Cardiac muscle cell (in vitro differentiated cells and primary cell): Measurements from ENCODE around the gene NAXE. TPM values are rescaled to one million over a fixed set of nuclear protein-coding genes. Genes with fewer than 3 reads are reported as not detected.

ENCODE experiments used
- DNase-seq, 2 donors: peaks; one replicate each; pipeline versions ENCODE4 v3.0.0 to v3.0.0-alpha.2; 2010 to 2017; ENCODE audit warnings: low read depth in 1 of 2, low spot score in 1 of 2
- H3K27ac ChIP-seq: fragments of 200-600 bp; sonication (generic); 2 replicates; pipeline ENCODE4 v1.5.1; 2016
- H3K27me3 ChIP-seq: fragments of 200-600 bp; sonication (generic); 2 replicates; pipeline ENCODE4 v1.6.0; 2016; ENCODE audit warnings: control low read depth
- H3K36me3 ChIP-seq: fragments of 200-600 bp; sonication (generic); 2 replicates; pipeline ENCODE4 v1.5.1; 2016; ENCODE audit warnings: control low read depth
- H3K4me1 ChIP-seq: fragments of 200-600 bp; sonication (generic); 2 replicates; pipeline ENCODE4 v1.8.1; 2017; ENCODE audit warnings: low read depth, mild to moderate bottlenecking, mixed run types
- H3K4me3 ChIP-seq: fragments of 200-600 bp; sonication (generic); 2 replicates; pipeline ENCODE4 v1.5.1; 2016; ENCODE audit warnings: mild to moderate bottlenecking
- H3K9me3 ChIP-seq: fragments of 200-600 bp; sonication (generic); 2 replicates; pipeline ENCODE4 v1.5.1; 2017; ENCODE audit warnings: low read depth, mild to moderate bottlenecking, control low read depth
- polyA plus RNA-seq: library from polyadenylated mRNA; unstranded; fragments of >200 nt; fragmentation: Nextera tagmentation; extraction: Ambion mirVana; gene quantifications from 2 replicates; pipeline ENCODE4 v1.2.1, GENCODE V29; 2016
- total RNA-seq: library from RNA; depleted of rRNA; stranded (reverse); fragments of >200 nt; gene quantifications from 2 replicates; pipeline ENCODE4 v1.2.3, GENCODE V29; 2016
- TF ChIP-seq, protein P1 (sequence below): IDR thresholded peaks from 2 replicates; pipeline ENCODE4 v1.5.1; 2012; ENCODE audit warnings: low read depth, mild to moderate bottlenecking, low read length

Gene NAXE
- total and polyA plus RNA-seq, 2 experiments from 2014 or later = 130 to 166 TPM

DNA sequence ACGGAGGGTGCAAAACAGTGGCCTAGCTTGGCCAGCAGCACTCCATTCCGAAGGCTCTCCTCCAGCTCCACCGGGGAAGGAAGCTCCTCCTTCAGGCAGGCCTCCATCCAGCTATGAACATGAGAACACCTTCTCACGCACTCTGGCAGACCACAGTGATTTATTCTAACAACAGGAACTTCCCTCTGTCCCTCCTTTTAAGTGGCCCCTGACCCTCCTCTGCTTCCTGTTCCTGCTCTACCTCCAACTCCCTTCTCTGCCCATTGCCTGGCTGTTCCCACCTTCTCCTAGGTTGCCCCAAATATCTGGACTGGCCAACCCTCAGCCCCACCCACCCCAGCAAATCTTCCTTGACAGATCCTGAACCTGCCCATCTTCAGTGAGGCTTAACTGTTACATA is 25.1 kb upstream of the NAXE start:
- Histone ChIP-seq H3K4me3 (no peak overlapping the region), H3K27ac (no peak overlapping the region), H3K27me3 (no peaks in the 10 kb centered on the region), H3K9me3 (no peaks in the 10 kb centered on the region), H3K36me3 (no peaks in the 10 kb centered on the region), H3K4me1 (no peaks in the 10 kb centered on the region)
- TF ChIP-seq, protein P1, sequence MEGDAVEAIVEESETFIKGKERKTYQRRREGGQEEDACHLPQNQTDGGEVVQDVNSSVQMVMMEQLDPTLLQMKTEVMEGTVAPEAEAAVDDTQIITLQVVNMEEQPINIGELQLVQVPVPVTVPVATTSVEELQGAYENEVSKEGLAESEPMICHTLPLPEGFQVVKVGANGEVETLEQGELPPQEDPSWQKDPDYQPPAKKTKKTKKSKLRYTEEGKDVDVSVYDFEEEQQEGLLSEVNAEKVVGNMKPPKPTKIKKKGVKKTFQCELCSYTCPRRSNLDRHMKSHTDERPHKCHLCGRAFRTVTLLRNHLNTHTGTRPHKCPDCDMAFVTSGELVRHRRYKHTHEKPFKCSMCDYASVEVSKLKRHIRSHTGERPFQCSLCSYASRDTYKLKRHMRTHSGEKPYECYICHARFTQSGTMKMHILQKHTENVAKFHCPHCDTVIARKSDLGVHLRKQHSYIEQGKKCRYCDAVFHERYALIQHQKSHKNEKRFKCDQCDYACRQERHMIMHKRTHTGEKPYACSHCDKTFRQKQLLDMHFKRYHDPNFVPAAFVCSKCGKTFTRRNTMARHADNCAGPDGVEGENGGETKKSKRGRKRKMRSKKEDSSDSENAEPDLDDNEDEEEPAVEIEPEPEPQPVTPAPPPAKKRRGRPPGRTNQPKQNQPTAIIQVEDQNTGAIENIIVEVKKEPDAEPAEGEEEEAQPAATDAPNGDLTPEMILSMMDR = no peak
- no peak for DNase-seq

DNA sequence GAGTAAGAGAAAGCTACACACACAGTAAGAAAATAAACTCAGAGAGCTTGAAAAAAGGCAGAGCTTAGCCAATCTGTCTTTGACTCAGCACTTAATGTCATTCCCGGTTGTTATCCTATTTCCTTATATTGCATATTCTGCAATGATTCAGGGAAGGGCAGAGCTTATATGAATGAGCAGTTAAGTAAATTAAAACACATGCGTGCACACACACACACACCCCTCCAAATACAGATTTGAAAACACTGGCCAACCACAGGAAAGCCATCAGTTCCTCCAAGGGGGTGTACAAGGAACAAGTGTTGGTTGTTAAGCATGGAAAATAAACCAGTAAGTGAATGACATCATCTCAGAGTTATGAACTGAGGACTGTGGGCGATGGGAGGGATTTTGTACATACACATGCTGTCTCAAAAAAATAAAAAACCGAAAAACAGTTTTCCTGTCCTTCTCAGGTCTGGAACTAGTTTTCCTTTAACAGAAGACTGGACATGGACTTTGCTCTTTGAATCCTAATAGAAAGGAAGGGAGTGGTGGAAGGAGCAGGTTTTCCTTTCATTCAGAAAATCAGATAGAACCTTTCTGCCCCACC is 20.2 kb upstream of the NAXE start:
- peak in 1 of 2 donors; percentile 60 for DNase-seq
- H3K4me1 ChIP-seq = no peaks in the 10 kb centered on the region
- H3K9me3 ChIP-seq = no peaks in the 10 kb centered on the region
- no peaks in the 10 kb centered on the region for H3K27me3 ChIP-seq
- H3K27ac ChIP-seq = no peak overlapping the region
- H3K4me3 ChIP-seq = peak overlapping the region; percentile 48
- no peaks in the 10 kb centered on the region for H3K36me3 ChIP-seq
- TF ChIP-seq, protein P1 = no peak

- peak; percentile 85 to 92 for DNase-seq
- Histone ChIP-seq H3K36me3 (no peaks in the 10 kb centered on the region), H3K27ac (no peak within 1 kb of the TSS), H3K4me3 (peak within 1 kb of the TSS; percentile 48), H3K27me3 (no peaks in the 10 kb centered on the region), H3K9me3 (no peaks in the 10 kb centered on the region), H3K4me1 (no peaks in the 10 kb centered on the region)
- TF ChIP-seq, protein P1 = no peak
Observed at GRCh38 chr1:156571919-156572662, 19.5 kb upstream of the NAXE start, which contains the start of gene IQGAP3. TSS of gene IQGAP3 (minus strand) at chr1:156572565. CDS start at chr1:156572529, 36 bp downstream.

DNA sequence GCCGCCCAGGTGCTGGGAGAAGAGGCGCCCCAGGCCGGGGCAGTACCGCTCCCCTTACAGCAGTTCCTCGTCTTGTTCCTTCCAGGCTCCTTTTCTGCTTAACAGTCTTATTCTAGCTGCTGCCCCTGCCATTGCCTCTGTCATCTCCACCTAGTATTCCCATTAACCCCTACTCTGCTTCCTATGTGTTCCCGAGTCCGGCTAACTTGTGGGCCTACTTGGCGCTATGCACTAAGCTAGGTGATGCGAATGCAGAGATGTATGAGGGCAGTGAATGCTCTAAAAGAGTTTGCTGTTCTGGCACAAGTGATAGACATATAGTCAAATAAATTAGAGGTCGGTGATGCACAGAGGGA is 18.9 kb upstream of the NAXE start:
- peak overlapping the region; percentile 48 for H3K4me3 ChIP-seq
- H3K27me3 ChIP-seq = no peaks in the 10 kb centered on the region
- no peak overlapping the region for H3K27ac ChIP-seq
- no peaks in the 10 kb centered on the region for H3K9me3 ChIP-seq
- TF ChIP-seq, protein P1 = no peak
- H3K36me3 ChIP-seq = no peaks in the 10 kb centered on the region
- H3K4me1 ChIP-seq = no peaks in the 10 kb centered on the region
- DNase-seq = no peak

GRCh38 chr1:156574039-156574633 is 17.4 kb upstream of the NAXE start:
- H3K9me3 ChIP-seq = no peaks in the 10 kb centered on the region

More at GRCh38 chr1:156574039-156574633, 17.4 kb upstream of the NAXE start:
- Histone ChIP-seq H3K27ac (no peak overlapping the region), H3K27me3 (no peaks in the 10 kb centered on the region), H3K4me3 (no peak overlapping the region), H3K36me3 (no peaks in the 10 kb centered on the region), H3K4me1 (no peaks in the 10 kb centered on the region)
- TF ChIP-seq, protein P1 = no peak
- DNase-seq = no peak
